Measurements from ENCODE around the gene KL. TPM values are rescaled to one million over a fixed set of nuclear protein-coding genes. Genes with fewer than 3 reads are reported as not detected.

Gene KL
- total RNA-seq, 5 donors from 2014 or later (not counting 1 experiment from before 2014, with no cell fraction given) = 0.12 to 0.20 (median 0.16) TPM; not detected in 1

GRCh38 chr13:33080972-33081590 lies 64.9 kb downstream of the KL start:
- no peak for ATAC-seq (replicated peaks in 1 of 4)
- Histone ChIP-seq H3K4me1 (ENCODE audit: control insufficient read depth in 1 of 2, extremely low read depth in 1 of 2, insufficient read depth in 2 of 2, low read length in 2 of 2) (no peaks in the 10 kb centered on the region), H3K9me3 (no peaks in the 10 kb centered on the region), H3K27ac (ENCODE audit: low read length) (no peak overlapping the region), H3K4me3 (ENCODE audit: control insufficient read depth in 1 of 2, extremely low read depth in 1 of 2, low read length in 1 of 2) (no peak overlapping the region), H3K36me3 (ENCODE audit: control insufficient read depth in 2 of 2, extremely low read depth in 1 of 2, insufficient read depth in 1 of 2, low read length in 1 of 2) (no peaks in the 10 kb centered on the region), H3K27me3 (replicated peaks in 1 of 2; ENCODE audit: control insufficient read depth in 2 of 2, extremely low read depth in 1 of 2, insufficient read depth in 2 of 2, low read length in 1 of 2) (peaks cover 0 to 7% of the 10 kb centered on the region in 2 experiments)
- ChIA-PET POLR2A (no interaction called here), CTCF (no interaction called here)
- H3K4me3 Mint-ChIP-seq = no peak overlapping the region
- H3K27ac Mint-ChIP-seq = no peak overlapping the region
- peaks cover 14 to 15% of the 10 kb centered on the region in 2 donors for H3K27me3 Mint-ChIP-seq
- DNase-seq = no peak
- no peaks in the 10 kb centered on the region for H3K36me3 Mint-ChIP-seq
- no peaks in the 10 kb centered on the region for H3K4me1 Mint-ChIP-seq
- WGBS (ENCODE audit: insufficient coverage) = 74% methylated on average over 2 of the region's 5 CpGs
- no peaks in the 10 kb centered on the region for H3K9me3 Mint-ChIP-seq

GRCh38 chr13:33081666-33082065 lies 65.4 kb downstream of the KL start:
- no peak for ATAC-seq (replicated peaks in 1 of 4)
- Mint-ChIP-seq H3K27me3 (peaks cover 17 to 21% of the 10 kb centered on the region in 2 donors), H3K4me1 (no peaks in the 10 kb centered on the region), H3K27ac (no peak overlapping the region), H3K36me3 (no peaks in the 10 kb centered on the region), H3K4me3 (no peak overlapping the region), H3K9me3 (no peaks in the 10 kb centered on the region)
- ChIA-PET POLR2A (no interaction called here), CTCF (no interaction called here)
- Histone ChIP-seq H3K4me1 (ENCODE audit: control insufficient read depth in 1 of 2, extremely low read depth in 1 of 2, insufficient read depth in 2 of 2, low read length in 2 of 2) (no peaks in the 10 kb centered on the region), H3K27ac (ENCODE audit: low read length) (no peak overlapping the region), H3K4me3 (ENCODE audit: control insufficient read depth in 1 of 2, extremely low read depth in 1 of 2, low read length in 1 of 2) (no peak overlapping the region), H3K36me3 (ENCODE audit: control insufficient read depth in 2 of 2, extremely low read depth in 1 of 2, insufficient read depth in 1 of 2, low read length in 1 of 2) (no peaks in the 10 kb centered on the region), H3K27me3 (replicated peaks in 1 of 2; ENCODE audit: control insufficient read depth in 2 of 2, extremely low read depth in 1 of 2, insufficient read depth in 2 of 2, low read length in 1 of 2) (peaks cover 0 to 6% of the 10 kb centered on the region in 2 experiments), H3K9me3 (no peaks in the 10 kb centered on the region)
- no CpG with 5 or more reads among the region's 1 CpG for WGBS (ENCODE audit: insufficient coverage)
- no peak for DNase-seq

- Histone ChIP-seq H3K27ac (ENCODE audit: low read length) (no peak overlapping the region), H3K4me3 (ENCODE audit: control insufficient read depth in 1 of 2, extremely low read depth in 1 of 2, low read length in 1 of 2) (no peak overlapping the region), H3K9me3 (no peaks in the 10 kb centered on the region), H3K27me3 (replicated peaks in 1 of 2; ENCODE audit: control insufficient read depth in 2 of 2, extremely low read depth in 1 of 2, insufficient read depth in 2 of 2, low read length in 1 of 2) (peaks cover 0 to 3% of the 10 kb centered on the region in 2 experiments), H3K36me3 (ENCODE audit: control insufficient read depth in 2 of 2, extremely low read depth in 1 of 2, insufficient read depth in 1 of 2, low read length in 1 of 2) (no peaks in the 10 kb centered on the region), H3K4me1 (ENCODE audit: control insufficient read depth in 1 of 2, extremely low read depth in 1 of 2, insufficient read depth in 2 of 2, low read length in 2 of 2) (no peaks in the 10 kb centered on the region)
- Mint-ChIP-seq H3K4me3 (no peak overlapping the region), H3K27me3 (peaks cover 28 to 31% of the 10 kb centered on the region in 2 donors), H3K36me3 (no peaks in the 10 kb centered on the region), H3K9me3 (no peaks in the 10 kb centered on the region), H3K27ac (no peak overlapping the region), H3K4me1 (no peaks in the 10 kb centered on the region)
- DNase-seq (no peak), ATAC-seq (replicated peaks in 1 of 4) (no peak)
- CTCF ChIA-PET = no interaction called here
- WGBS (ENCODE audit: insufficient coverage) = no CpG with 5 or more reads among the region's 1 CpG
- POLR2A ChIA-PET = no interaction called here
These were observed 66.8 kb downstream of the KL start for GRCh38 chr13:33083054-33083453.

- ChIA-PET CTCF (no interaction called here), POLR2A (no interaction called here)
- Mint-ChIP-seq H3K4me3 (no peak overlapping the region), H3K4me1 (no peaks in the 10 kb centered on the region), H3K27me3 (peaks cover 23 to 24% of the 10 kb centered on the region in 2 donors), H3K27ac (no peak overlapping the region), H3K36me3 (no peaks in the 10 kb centered on the region), H3K9me3 (no peaks in the 10 kb centered on the region)
- no peak overlapping the region for H3K27ac ChIP-seq (ENCODE audit: low read length)
- H3K9me3 ChIP-seq = no peaks in the 10 kb centered on the region
- H3K36me3 ChIP-seq (ENCODE audit: control insufficient read depth in 2 of 2, extremely low read depth in 1 of 2, insufficient read depth in 1 of 2, low read length in 1 of 2) = no peaks in the 10 kb centered on the region
- no peaks in the 10 kb centered on the region for H3K4me1 ChIP-seq (ENCODE audit: control insufficient read depth in 1 of 2, extremely low read depth in 1 of 2, insufficient read depth in 2 of 2, low read length in 2 of 2)
- DNase-seq = no peak
- H3K27me3 ChIP-seq (replicated peaks in 1 of 2; ENCODE audit: control insufficient read depth in 2 of 2, extremely low read depth in 1 of 2, insufficient read depth in 2 of 2, low read length in 1 of 2) = no peaks in the 10 kb centered on the region
- ATAC-seq (replicated peaks in 1 of 4) = no peak
- no peak overlapping the region for H3K4me3 ChIP-seq (ENCODE audit: control insufficient read depth in 1 of 2, extremely low read depth in 1 of 2, low read length in 1 of 2)
- WGBS (ENCODE audit: insufficient coverage) = 75% methylated on average over 8 of the region's 9 CpGs
These were observed 70.9 kb downstream of the KL start for GRCh38 chr13:33087091-33087490.

- no peaks in the 10 kb centered on the region for H3K4me1 Mint-ChIP-seq
These were observed 71.6 kb downstream of the KL start for GRCh38 chr13:33087790-33088189.

GRCh38 chr13:33089311-33089710 lies 73.1 kb downstream of the KL start:
- 100% methylated on average over 3 of the region's 3 CpGs for WGBS (ENCODE audit: insufficient coverage)
- no peaks in the 10 kb centered on the region for H3K9me3 ChIP-seq
- Mint-ChIP-seq H3K27ac (no peak overlapping the region), H3K36me3 (no peaks in the 10 kb centered on the region), H3K4me3 (no peak overlapping the region), H3K9me3 (no peaks in the 10 kb centered on the region), H3K4me1 (no peaks in the 10 kb centered on the region), H3K27me3 (peaks cover 23 to 25% of the 10 kb centered on the region in 2 donors)
- H3K27me3 ChIP-seq (replicated peaks in 1 of 2; ENCODE audit: control insufficient read depth in 2 of 2, extremely low read depth in 1 of 2, insufficient read depth in 2 of 2, low read length in 1 of 2) = no peaks in the 10 kb centered on the region
- no peak overlapping the region for H3K27ac ChIP-seq (ENCODE audit: low read length)
- ATAC-seq (replicated peaks in 1 of 4) (no peak), DNase-seq (no peak)
- CTCF ChIA-PET = no interaction called here
- no peaks in the 10 kb centered on the region for H3K36me3 ChIP-seq (ENCODE audit: control insufficient read depth in 2 of 2, extremely low read depth in 1 of 2, insufficient read depth in 1 of 2, low read length in 1 of 2)
- H3K4me1 ChIP-seq (ENCODE audit: control insufficient read depth in 1 of 2, extremely low read depth in 1 of 2, insufficient read depth in 2 of 2, low read length in 2 of 2) = no peaks in the 10 kb centered on the region
- POLR2A ChIA-PET = no interaction called here
- H3K4me3 ChIP-seq (ENCODE audit: control insufficient read depth in 1 of 2, extremely low read depth in 1 of 2, low read length in 1 of 2) = no peak overlapping the region

More at GRCh38 chr13:33087790-33088189, 71.6 kb downstream of the KL start:
- CTCF ChIA-PET = no interaction called here
- H3K27ac Mint-ChIP-seq = no peak overlapping the region
- H3K36me3 ChIP-seq (ENCODE audit: control insufficient read depth in 2 of 2, extremely low read depth in 1 of 2, insufficient read depth in 1 of 2, low read length in 1 of 2) = no peaks in the 10 kb centered on the region
- no peak overlapping the region for H3K27ac ChIP-seq (ENCODE audit: low read length)
- ATAC-seq (replicated peaks in 1 of 4) (no peak), DNase-seq (no peak)
- no peak overlapping the region for H3K4me3 Mint-ChIP-seq
- H3K9me3 Mint-ChIP-seq = no peaks in the 10 kb centered on the region
- H3K27me3 ChIP-seq (replicated peaks in 1 of 2; ENCODE audit: control insufficient read depth in 2 of 2, extremely low read depth in 1 of 2, insufficient read depth in 2 of 2, low read length in 1 of 2) = no peaks in the 10 kb centered on the region
- no CpG with 5 or more reads among the region's 3 CpGs for WGBS (ENCODE audit: insufficient coverage)
- H3K36me3 Mint-ChIP-seq = no peaks in the 10 kb centered on the region
- no peaks in the 10 kb centered on the region for H3K9me3 ChIP-seq
- H3K4me3 ChIP-seq (ENCODE audit: control insufficient read depth in 1 of 2, extremely low read depth in 1 of 2, low read length in 1 of 2) = no peak overlapping the region
- peaks cover 23 to 24% of the 10 kb centered on the region in 2 donors for H3K27me3 Mint-ChIP-seq
- POLR2A ChIA-PET = no interaction called here
- H3K4me1 ChIP-seq (ENCODE audit: control insufficient read depth in 1 of 2, extremely low read depth in 1 of 2, insufficient read depth in 2 of 2, low read length in 2 of 2) = no peaks in the 10 kb centered on the region

All from T-cell (primary cell).